ENCODE results near the gene M6PR.
"Not testable (repeated sequence)": the region's sequence is repeated elsewhere in the genome, so short reads cannot be mapped to it uniquely, and the experiment has no call there.

The M6PR gene

GRCh38 chr12:8909752-8910151 lies 39.7 kb downstream of the M6PR start:
- no peak overlapping the region for H3K27ac ChIP-seq
- TF ChIP-seq CTCF (IDR thresholded peaks at IDR 0.05) (no peak), ZFX (IDR thresholded peaks at IDR 0.05; ENCODE audit: borderline replicate concordance) (no peak)

GRCh38 chr12:8907513-8907912 lies 41.9 kb downstream of the M6PR start:
- no peak overlapping the region for H3K27ac ChIP-seq
- TF ChIP-seq ZFX (IDR thresholded peaks at IDR 0.05; ENCODE audit: borderline replicate concordance) (no peak), CTCF (IDR thresholded peaks at IDR 0.05) (no peak)

GRCh38 chr12:8906266-8907180 lies 42.9 kb downstream of the M6PR start:
- H3K27ac ChIP-seq, result no peak overlapping the region

GRCh38 chr12:8905546-8905945 lies 43.9 kb downstream of the M6PR start:
- TF ChIP-seq ZFX (IDR thresholded peaks at IDR 0.05; ENCODE audit: borderline replicate concordance), result no peak
- no peak for TF ChIP-seq CTCF (IDR thresholded peaks at IDR 0.05)
- no peak overlapping the region for H3K27ac ChIP-seq

More at GRCh38 chr12:8906266-8907180, 42.9 kb downstream of the M6PR start:
- TF ChIP-seq ZFX (IDR thresholded peaks at IDR 0.05; ENCODE audit: borderline replicate concordance) (no peak), CTCF (IDR thresholded peaks at IDR 0.05) (no peak)

GRCh38 chr12:8904665-8905064 lies 44.8 kb downstream of the M6PR start:
- no peak overlapping the region for H3K27ac ChIP-seq
- no peak for TF ChIP-seq ZFX (IDR thresholded peaks at IDR 0.05; ENCODE audit: borderline replicate concordance)
- TF ChIP-seq CTCF (IDR thresholded peaks at IDR 0.05), result no peak

- H3K27ac ChIP-seq, result no peak overlapping the region
- TF ChIP-seq CTCF (IDR thresholded peaks at IDR 0.05) (no peak), ZFX (IDR thresholded peaks at IDR 0.05; ENCODE audit: borderline replicate concordance) (no peak)
Observed at GRCh38 chr12:8903646-8904045, 45.8 kb downstream of the M6PR start.

- not testable (repeated sequence) for H3K27ac ChIP-seq
Observed at GRCh38 chr12:8902703-8903102, 46.7 kb downstream of the M6PR start.

Data from 22Rv1 (cell line).